T-helper 9 cell (primary cell): ENCODE measurements around the gene IRF8.
"Not testable (repeated sequence)": the region's sequence is repeated elsewhere in the genome, so short reads cannot be mapped to it uniquely, and the experiment has no call there.

Experiments
- DNase-seq: peaks from one replicate; pipeline ENCODE4 v3.0.0-alpha.2; 2020

Gene IRF8

DNA sequence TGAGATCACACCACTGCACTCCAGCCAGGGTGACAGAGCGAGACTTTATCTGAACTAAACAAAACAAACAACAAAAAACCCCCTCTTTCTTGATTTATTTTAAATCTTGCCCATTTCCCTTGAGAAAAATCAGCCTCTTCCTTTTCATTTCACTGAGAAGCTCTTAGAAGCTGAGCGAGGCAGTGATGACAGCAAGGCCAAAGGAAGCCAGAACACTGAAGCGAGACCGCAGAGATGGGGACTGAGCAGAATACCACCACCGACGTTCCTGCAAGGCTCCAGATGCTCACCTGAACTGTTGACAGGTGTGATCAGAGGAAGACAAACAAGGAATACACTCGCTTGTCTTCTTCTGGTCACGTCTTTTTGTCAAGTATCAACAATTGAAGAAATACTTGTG is 30.5 kb upstream of the IRF8 start:
- no peak for DNase-seq

DNA sequence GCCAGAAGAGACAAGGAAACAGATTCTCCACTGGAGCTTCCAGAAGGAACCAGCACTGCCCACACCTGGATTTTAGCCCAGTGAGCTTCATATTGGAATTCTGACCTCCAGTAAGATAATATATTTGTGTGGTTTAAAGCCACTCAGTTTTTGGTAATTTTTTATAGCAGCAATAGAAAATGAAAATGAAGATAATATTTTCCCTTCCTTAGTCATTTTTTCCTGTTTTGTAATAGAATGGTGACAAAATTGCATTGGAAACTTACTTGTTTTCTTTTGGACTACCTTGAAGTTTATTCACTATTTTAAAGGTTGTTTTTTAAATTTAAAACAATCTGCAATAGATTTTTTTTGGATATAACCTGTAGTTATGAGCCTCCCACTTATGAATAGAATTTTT is 29.8 kb upstream of the IRF8 start:
- no peak for DNase-seq

GRCh38 chr16:85869785-85870558 is 29.0 kb upstream of the IRF8 start:
- no peak for DNase-seq

- no peak for DNase-seq
These were observed 27.2 kb upstream of the IRF8 start for GRCh38 chr16:85871756-85872155.

- no peak for DNase-seq
These were observed 26.2 kb upstream of the IRF8 start for GRCh38 chr16:85872734-85873133.

GRCh38 chr16:85873153-85873552 is 25.8 kb upstream of the IRF8 start:
- DNase-seq, result no peak

DNA sequence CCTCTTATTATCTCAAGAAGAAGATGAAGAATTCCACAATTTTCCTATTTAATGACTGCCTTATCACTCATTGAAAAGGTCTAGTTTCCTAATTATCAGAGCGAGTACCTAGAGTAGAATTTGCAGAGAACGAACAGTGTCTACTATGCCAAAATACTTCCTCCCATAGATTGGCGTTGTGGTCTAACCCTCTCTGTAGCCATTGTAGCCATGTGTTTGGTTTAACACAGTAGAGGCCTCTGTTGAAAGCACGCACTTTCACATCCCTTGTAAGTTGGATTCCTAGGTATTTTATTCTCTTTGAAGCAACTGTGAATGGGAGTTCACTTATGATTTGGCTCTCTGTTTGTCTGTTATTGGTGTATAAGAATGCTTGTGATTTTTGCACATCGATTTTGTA is 24.9 kb upstream of the IRF8 start:
- not testable (repeated sequence) for DNase-seq

DNA sequence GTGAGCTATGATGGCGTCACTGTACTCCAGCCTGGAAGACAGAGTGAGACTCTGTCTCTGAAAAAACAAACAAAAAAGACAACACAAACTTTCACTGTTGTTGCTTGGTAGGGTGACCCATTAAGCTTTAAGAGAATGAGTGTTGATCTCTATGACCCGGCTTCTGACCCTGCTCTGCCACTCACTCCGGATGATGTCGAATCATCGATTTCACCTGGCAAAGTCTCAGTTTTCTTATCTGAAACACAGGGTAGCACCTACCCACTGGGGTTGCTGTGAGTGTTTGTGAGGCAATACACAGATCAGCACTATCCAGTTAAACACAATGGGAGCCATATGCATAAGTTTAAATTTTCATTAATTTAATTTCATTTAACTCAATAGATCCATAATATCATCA is 20.6 kb upstream of the IRF8 start:
- DNase-seq, result no peak

DNA sequence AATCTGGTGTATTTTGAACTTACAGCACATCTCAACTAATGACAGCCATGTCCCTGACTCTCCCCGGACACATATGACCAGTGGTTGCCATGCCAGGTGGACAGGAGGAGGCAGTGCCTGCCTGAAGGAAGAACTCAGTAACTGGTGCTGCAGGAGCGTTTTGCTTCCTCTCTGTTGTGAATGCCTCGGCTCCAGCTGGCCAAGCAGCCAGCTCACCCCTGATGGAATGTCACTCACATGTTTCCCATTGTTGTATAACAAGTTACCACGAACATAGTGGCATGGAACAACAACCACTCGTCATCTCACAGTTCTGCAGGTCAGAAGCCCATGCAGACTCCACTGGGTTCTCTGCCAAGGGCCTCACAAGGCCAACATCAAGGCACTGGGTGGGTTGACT is 20.1 kb upstream of the IRF8 start:
- DNase-seq, result no peak

- no peak for DNase-seq
These were observed 19.4 kb upstream of the IRF8 start for GRCh38 chr16:85879549-85879948.

- no peak for DNase-seq
These were observed 18.8 kb upstream of the IRF8 start for GRCh38 chr16:85879975-85880831.

GRCh38 chr16:85880861-85881260 is 18.1 kb upstream of the IRF8 start:
- DNase-seq, result no peak

GRCh38 chr16:85881436-85881835 is 17.5 kb upstream of the IRF8 start:
- no peak for DNase-seq

- no peak for DNase-seq
These were observed 16.7 kb upstream of the IRF8 start for GRCh38 chr16:85882181-85882810.

- no peak for DNase-seq
These were observed 15.1 kb upstream of the IRF8 start for GRCh38 chr16:85883813-85884212.

DNA sequence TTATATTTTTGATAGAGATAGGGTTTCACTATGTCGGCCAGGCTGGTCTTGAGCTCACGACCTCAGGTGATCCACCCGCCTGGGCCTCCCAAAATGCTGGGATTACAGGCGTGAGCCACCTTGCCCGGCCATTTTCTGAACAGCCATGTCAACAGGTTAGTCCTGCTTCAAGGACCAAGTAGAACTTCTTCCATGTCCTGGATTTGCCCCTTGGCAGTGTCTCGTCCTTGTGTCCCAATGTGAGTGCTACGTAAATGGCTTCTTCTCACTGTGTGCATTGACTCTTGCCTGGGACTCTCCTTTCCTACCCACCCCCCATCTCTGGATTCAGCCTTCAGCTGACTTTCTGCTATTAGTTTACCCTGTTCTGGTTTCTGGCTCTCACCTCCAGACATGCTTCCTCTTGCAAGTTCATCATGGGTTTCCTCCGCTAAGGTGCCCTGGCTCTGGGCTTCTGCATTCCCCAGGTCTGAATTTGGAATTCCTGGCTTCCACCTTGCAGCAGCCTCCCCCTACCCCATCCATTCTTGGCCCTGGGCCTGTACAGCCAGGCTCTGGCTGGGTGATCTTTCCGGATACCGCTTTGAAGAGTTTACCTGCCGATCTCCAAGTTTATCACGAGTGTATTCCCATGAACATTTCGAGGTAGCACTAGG is 14.0 kb upstream of the IRF8 start:
- DNase-seq, result no peak

DNA sequence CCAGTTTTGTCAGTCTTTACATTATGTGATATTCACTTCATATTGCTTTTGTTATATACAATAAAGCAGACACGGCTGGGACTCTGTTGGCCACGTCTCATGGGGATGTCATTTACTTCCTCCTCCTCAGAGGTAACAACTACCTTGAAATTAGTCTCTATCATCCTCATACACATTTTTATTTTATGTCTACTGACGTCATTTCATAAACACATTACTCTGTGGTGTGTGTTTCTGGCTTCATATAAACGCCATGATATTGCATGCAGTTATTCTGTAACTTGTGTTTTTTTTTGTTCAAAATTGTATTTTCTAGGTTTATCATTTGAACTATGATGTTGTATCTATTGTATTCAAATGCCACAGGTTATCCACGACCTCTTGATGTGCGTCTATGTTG is 13.4 kb upstream of the IRF8 start:
- no peak for DNase-seq

GRCh38 chr16:85888405-85889331 is 10.3 kb upstream of the IRF8 start:
- DNase-seq, result no peak

DNA sequence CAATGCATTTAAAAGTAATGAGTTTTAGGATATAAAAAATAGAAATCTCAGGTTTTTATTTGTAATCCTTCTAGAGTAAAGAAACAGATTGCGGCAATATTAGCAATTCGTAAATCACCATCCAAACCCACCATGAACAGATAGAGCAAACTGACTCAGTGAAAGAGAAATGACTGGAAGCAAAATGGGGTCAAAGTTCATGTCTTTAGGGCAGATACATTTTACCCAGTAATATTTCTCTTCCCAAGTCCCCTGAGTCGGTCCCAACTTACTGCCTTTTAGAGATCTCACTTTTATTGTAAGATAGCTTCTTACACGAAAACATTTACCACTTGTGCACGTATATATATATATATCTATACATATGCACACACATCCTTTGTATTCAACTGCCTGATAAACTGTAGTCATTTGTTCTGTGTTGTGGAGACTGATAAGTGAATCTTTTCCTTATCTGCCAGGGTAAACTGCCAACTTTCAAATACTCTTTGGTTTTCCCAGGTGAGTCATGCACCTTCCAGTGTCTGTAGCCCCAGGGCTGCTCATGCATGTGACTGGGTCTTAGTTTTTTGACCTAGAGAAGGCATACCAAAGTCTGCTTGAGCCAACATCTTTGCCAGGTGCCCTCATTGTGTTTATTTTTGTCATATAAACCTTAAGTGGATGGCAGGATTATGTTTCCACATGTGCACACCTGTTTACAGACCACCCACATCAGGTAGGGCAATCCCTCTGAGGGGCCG is 7.8 kb upstream of the IRF8 start:
- DNase-seq, result no peak

GRCh38 chr16:85891776-85892166 is 7.2 kb upstream of the IRF8 start:
- DNase-seq, result no peak

DNA sequence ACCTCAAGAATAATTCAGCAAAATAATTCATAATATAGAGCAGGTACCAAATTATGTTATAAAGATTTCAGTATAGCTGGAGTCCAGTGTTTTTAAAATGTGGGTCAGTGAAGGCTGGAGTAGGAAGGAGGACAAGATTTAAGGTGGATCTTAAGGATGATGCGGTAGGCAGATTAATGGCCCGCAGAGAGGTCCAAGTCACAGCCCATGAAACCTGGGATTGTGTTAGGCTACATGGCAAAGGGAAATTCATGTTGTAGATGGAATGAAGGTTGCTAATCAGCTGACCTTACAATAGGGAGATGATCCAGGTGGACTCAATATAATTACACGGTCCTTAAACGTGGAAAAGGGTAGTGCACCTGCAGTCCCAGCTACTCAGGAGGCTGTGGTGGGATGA is 6.2 kb upstream of the IRF8 start:
- DNase-seq, result no peak
